ENCODE results near the gene PRKAA2.
"Not testable (repeated sequence)": the region's sequence is repeated elsewhere in the genome, so short reads cannot be mapped to it uniquely, and the experiment has no call there.

PRKAA2 gene

GRCh38 chr1:56644919-56645676, at the start of gene PRKAA2:
TSS of gene PRKAA2 (plus strand) at chr1:56645314. CDS start at chr1:56645388, 74 bp downstream.
- DNase-seq = no peak

GRCh38 chr1:56595397-56596191, 49.5 kb upstream of the PRKAA2 start:
- DNase-seq = not testable (repeated sequence)

GRCh38 chr1:56610097-56610496, 35.0 kb upstream of the PRKAA2 start:
- DNase-seq = not testable (repeated sequence)

- not testable (repeated sequence) for DNase-seq
These were observed 34.3 kb upstream of the PRKAA2 start for GRCh38 chr1:56610770-56611169.

- no peak for DNase-seq
These were observed 28.0 kb upstream of the PRKAA2 start for GRCh38 chr1:56617141-56617540.

- no peak for DNase-seq
These were observed 19.2 kb upstream of the PRKAA2 start for GRCh38 chr1:56625819-56626440.

GRCh38 chr1:56626546-56626945, 18.6 kb upstream of the PRKAA2 start:
- no peak for DNase-seq

GRCh38 chr1:56627019-56627635, 18.0 kb upstream of the PRKAA2 start:
- no peak for DNase-seq

- DNase-seq = no peak
These were observed 17.5 kb upstream of the PRKAA2 start for GRCh38 chr1:56627636-56628039.

- DNase-seq = no peak
These were observed 14.3 kb upstream of the PRKAA2 start for GRCh38 chr1:56630786-56631185.

- DNase-seq = no peak
These were observed 13.2 kb upstream of the PRKAA2 start for GRCh38 chr1:56631901-56632300.

- DNase-seq = no peak
These were observed 10.1 kb upstream of the PRKAA2 start for GRCh38 chr1:56634981-56635380.

- DNase-seq = no peak
These were observed 6.9 kb upstream of the PRKAA2 start for GRCh38 chr1:56638248-56638647.

- DNase-seq = no peak
These were observed 5.9 kb upstream of the PRKAA2 start for GRCh38 chr1:56639211-56639610.

GRCh38 chr1:56643661-56644060, 1.5 kb upstream of the PRKAA2 start:
- no peak for DNase-seq

GRCh38 chr1:56644064-56644918, 823 bp upstream of the PRKAA2 start:
- DNase-seq = no peak

GRCh38 chr1:56645677-56646305, 677 bp downstream of the PRKAA2 start:
- DNase-seq = no peak

- DNase-seq = no peak
These were observed 1.5 kb downstream of the PRKAA2 start for GRCh38 chr1:56646611-56647010.

- DNase-seq = no peak
These were observed 2.0 kb downstream of the PRKAA2 start for GRCh38 chr1:56647106-56647505.

- no peak for DNase-seq
These were observed 3.4 kb downstream of the PRKAA2 start for GRCh38 chr1:56648546-56648945.

- DNase-seq = no peak
These were observed 9.2 kb downstream of the PRKAA2 start for GRCh38 chr1:56654126-56654923.

Data from CD4-positive, alpha-beta T cell treated with Interleukin-10 for 1 hour (primary cell).